Measurements from ENCODE around the gene USP4.

DNA sequence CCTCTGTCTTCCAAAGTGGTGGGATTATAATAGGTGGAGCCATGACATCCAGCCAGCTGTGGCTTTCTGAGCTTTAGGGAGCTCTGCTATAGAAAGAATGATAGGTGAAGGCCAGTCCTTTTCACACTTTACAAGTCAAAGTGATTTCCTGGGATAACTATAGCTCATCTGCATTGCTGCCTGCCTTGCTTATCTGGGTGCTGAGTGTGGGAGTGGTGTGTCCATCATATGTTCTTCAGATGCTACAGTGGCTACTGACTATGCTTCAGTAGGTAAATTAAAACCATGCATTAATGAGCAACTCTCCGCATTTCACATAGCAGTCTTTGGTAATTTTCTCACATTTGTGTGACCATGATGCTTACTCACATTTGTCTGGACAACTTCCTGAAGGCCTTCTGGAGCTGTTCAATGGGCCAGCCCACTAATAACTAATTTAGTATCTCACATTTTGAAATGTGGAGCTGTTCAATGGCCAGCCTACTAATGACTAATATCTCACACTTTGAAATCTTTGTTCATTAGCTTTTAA, 48.5 kb upstream of the USP4 start:
- TF ChIP-seq, protein P1, sequence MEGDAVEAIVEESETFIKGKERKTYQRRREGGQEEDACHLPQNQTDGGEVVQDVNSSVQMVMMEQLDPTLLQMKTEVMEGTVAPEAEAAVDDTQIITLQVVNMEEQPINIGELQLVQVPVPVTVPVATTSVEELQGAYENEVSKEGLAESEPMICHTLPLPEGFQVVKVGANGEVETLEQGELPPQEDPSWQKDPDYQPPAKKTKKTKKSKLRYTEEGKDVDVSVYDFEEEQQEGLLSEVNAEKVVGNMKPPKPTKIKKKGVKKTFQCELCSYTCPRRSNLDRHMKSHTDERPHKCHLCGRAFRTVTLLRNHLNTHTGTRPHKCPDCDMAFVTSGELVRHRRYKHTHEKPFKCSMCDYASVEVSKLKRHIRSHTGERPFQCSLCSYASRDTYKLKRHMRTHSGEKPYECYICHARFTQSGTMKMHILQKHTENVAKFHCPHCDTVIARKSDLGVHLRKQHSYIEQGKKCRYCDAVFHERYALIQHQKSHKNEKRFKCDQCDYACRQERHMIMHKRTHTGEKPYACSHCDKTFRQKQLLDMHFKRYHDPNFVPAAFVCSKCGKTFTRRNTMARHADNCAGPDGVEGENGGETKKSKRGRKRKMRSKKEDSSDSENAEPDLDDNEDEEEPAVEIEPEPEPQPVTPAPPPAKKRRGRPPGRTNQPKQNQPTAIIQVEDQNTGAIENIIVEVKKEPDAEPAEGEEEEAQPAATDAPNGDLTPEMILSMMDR (tag by site-specific recombination; IDR thresholded peaks at IDR 0.05): no peak
- TF ChIP-seq, protein P2, sequence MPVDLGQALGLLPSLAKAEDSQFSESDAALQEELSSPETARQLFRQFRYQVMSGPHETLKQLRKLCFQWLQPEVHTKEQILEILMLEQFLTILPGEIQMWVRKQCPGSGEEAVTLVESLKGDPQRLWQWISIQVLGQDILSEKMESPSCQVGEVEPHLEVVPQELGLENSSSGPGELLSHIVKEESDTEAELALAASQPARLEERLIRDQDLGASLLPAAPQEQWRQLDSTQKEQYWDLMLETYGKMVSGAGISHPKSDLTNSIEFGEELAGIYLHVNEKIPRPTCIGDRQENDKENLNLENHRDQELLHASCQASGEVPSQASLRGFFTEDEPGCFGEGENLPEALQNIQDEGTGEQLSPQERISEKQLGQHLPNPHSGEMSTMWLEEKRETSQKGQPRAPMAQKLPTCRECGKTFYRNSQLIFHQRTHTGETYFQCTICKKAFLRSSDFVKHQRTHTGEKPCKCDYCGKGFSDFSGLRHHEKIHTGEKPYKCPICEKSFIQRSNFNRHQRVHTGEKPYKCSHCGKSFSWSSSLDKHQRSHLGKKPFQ (tag by site-specific recombination; IDR thresholded peaks at IDR 0.05): no peak
- TF ChIP-seq ZNF473 (tag by site-specific recombination; IDR thresholded peaks at IDR 0.05): no peak
- TF ChIP-seq BCL11A (tag by site-specific recombination; IDR thresholded peaks at IDR 0.05; ENCODE audit: low read depth): no peak
- no peak for TF ChIP-seq ZNF626 (tag by site-specific recombination; IDR thresholded peaks at IDR 0.05)
- TF ChIP-seq, protein P3, sequence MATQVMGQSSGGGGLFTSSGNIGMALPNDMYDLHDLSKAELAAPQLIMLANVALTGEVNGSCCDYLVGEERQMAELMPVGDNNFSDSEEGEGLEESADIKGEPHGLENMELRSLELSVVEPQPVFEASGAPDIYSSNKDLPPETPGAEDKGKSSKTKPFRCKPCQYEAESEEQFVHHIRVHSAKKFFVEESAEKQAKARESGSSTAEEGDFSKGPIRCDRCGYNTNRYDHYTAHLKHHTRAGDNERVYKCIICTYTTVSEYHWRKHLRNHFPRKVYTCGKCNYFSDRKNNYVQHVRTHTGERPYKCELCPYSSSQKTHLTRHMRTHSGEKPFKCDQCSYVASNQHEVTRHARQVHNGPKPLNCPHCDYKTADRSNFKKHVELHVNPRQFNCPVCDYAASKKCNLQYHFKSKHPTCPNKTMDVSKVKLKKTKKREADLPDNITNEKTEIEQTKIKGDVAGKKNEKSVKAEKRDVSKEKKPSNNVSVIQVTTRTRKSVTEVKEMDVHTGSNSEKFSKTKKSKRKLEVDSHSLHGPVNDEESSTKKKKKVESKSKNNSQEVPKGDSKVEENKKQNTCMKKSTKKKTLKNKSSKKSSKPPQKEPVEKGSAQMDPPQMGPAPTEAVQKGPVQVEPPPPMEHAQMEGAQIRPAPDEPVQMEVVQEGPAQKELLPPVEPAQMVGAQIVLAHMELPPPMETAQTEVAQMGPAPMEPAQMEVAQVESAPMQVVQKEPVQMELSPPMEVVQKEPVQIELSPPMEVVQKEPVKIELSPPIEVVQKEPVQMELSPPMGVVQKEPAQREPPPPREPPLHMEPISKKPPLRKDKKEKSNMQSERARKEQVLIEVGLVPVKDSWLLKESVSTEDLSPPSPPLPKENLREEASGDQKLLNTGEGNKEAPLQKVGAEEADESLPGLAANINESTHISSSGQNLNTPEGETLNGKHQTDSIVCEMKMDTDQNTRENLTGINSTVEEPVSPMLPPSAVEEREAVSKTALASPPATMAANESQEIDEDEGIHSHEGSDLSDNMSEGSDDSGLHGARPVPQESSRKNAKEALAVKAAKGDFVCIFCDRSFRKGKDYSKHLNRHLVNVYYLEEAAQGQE (tag by site-specific recombination; IDR thresholded peaks at IDR 0.05): no peak
